ENCODE results near the gene HBG1. TPM values are rescaled to one million over a fixed set of nuclear protein-coding genes. Genes with fewer than 3 reads are reported as not detected.

The HBG1 gene
- total and polyA plus RNA-seq, 2 of the 8 experiments (the other 6 are each of a cell fraction or from before 2014, with no cell fraction given) = 0.26 TPM; not detected in 1

- Histone ChIP-seq H2BK12ac (ENCODE audit: low read depth, low read length) (no peak overlapping the region), H4K5ac (ENCODE audit: insufficient read length, low read depth, low read length) (no peak overlapping the region), H3K79me2 (ENCODE audit: control insufficient read depth in 1 of 2, insufficient read depth in 2 of 2, low read length in 2 of 2) (no peaks in the 10 kb centered on the region), H2BK15ac (ENCODE audit: low read length) (no peak overlapping the region), H3K4me1 (replicated peaks in 1 of 4; ENCODE audit: control insufficient read depth in 3 of 4, insufficient read depth in 4 of 4, low read length in 3 of 4) (peaks cover 0 to 3% (median 0%) of the 10 kb centered on the region in 4 experiments; a peak in 1 of 7 replicates), H4K91ac (replicated peaks; ENCODE audit: insufficient read length, low read length) (no peak overlapping the region), H3K79me1 (ENCODE audit: low read depth, low read length) (no peaks in the 10 kb centered on the region), H2AK5ac (ENCODE audit: low read depth, low read length) (no peak overlapping the region), H4K8ac (ENCODE audit: extremely low read depth, insufficient read depth, low read length) (no peak overlapping the region), H3K4me3 (ENCODE audit: extremely low read depth in 1 of 4, insufficient read depth in 2 of 4, low read depth in 3 of 4, low read length in 4 of 4) (no peak overlapping the region), H3K4ac (replicated peaks; ENCODE audit: insufficient read length, low read depth, low read length) (no peak overlapping the region), H3K18ac (ENCODE audit: extremely low read depth, low read length) (no peak overlapping the region), H3K56ac (replicated peaks; ENCODE audit: insufficient read length, low read depth, low read length) (no peak overlapping the region), H2BK5ac (ENCODE audit: low read depth, low read length) (no peak overlapping the region), H2AFZ (ENCODE audit: low read length) (no peak overlapping the region), H4K20me1 (replicated peaks in 1 of 2; ENCODE audit: control insufficient read depth in 1 of 2, insufficient read depth in 2 of 2, low read length in 2 of 2) (no peaks in the 10 kb centered on the region), H3K9ac (replicated peaks in 1 of 4; ENCODE audit: extremely low read depth in 1 of 4, low read depth in 3 of 4, low read length in 3 of 4) (no peak overlapping the region), H2BK20ac (ENCODE audit: low read length) (no peak overlapping the region), H2BK120ac (replicated peaks; ENCODE audit: low read depth, low read length) (no peak overlapping the region), H3K9me3 (ENCODE audit: insufficient read depth in 2 of 2, low read depth in 1 of 2, low read length in 1 of 2) (peaks cover 0 to 3% of the 10 kb centered on the region in 2 experiments; a peak in 1 of 4 replicates), H3K4me2 (ENCODE audit: insufficient read depth in 1 of 2, low read depth in 2 of 2, low read length in 2 of 2) (no peak overlapping the region), H3K23me2 (ENCODE audit: low read depth, low read length) (no peaks in the 10 kb centered on the region), H3K14ac (ENCODE audit: insufficient read length) (no peak overlapping the region), H3K27me3 (replicated peaks in 1 of 4; ENCODE audit: control insufficient read depth in 3 of 4, extremely low read depth in 1 of 4, insufficient read depth in 3 of 4, low read length in 3 of 4) (no peaks in the 10 kb centered on the region), H3K23ac (ENCODE audit: insufficient read length) (no peak overlapping the region), H3K27ac (ENCODE audit: low read depth, low read length) (no peak overlapping the region), H3K36me3 (ENCODE audit: control insufficient read depth in 2 of 4, insufficient read depth in 4 of 4, low read length in 3 of 4) (no peaks in the 10 kb centered on the region)
- DNase-seq (ENCODE audit: low read depth in 1 of 2, low spot score in 2 of 2) = no peak
- no peak for FAIRE-seq
- POLR2A ChIA-PET (ENCODE audit: partially characterized antibody) = no interaction called here
- CTCF ChIA-PET (ENCODE audit: partially characterized antibody) = interaction anchor here (0.8 to 1.3 kb wide), 2 partner anchors 13 to 92 kb away, joined by 3 to 4 read pairs; no protein-coding TSS in a partner anchor
- TF ChIP-seq RBBP5 (IDR thresholded peaks at IDR 0.05; ENCODE audit: borderline replicate concordance, low read depth, low read length) (no peak), SAP30 (IDR thresholded peaks at IDR 0.05; ENCODE audit: insufficient read depth, insufficient replicate concordance, low read length) (no peak), KDM1A (IDR thresholded peaks at IDR 0.05; ENCODE audit: borderline replicate concordance, low read length) (no peak), KDM5A (IDR thresholded peaks at IDR 0.05; ENCODE audit: low read length) (no peak), KDM4A (IDR thresholded peaks at IDR 0.05; ENCODE audit: low read depth, low read length, severe bottlenecking) (no peak), EZH2 (IDR thresholded peaks at IDR 0.05; ENCODE audit: low read depth, low read length, severe bottlenecking) (no peak), RNF2 (IDR thresholded peaks at IDR 0.05; ENCODE audit: borderline replicate concordance, low read depth, low read length, missing control alignments, poor library complexity, severe bottlenecking) (no peak), POLR2A (IDR thresholded peaks at IDR 0.05; ENCODE audit: control extremely low read depth in 1 of 2, low read depth in 2 of 2, low read length in 2 of 2) (no peak), MAFK (IDR thresholded peaks at IDR 0.05; ENCODE audit: low read depth, low read length) (no peak), RXRA (IDR thresholded peaks at IDR 0.05; ENCODE audit: insufficient read depth, low read depth, low read length) (no peak), SP4 (IDR thresholded peaks at IDR 0.05; ENCODE audit: low read length) (no peak), CBX5 (IDR thresholded peaks at IDR 0.05; ENCODE audit: low read depth, low read length) (no peak), HDAC6 (IDR thresholded peaks at IDR 0.05; ENCODE audit: low read depth, low read length) (no peak), GTF2F1 (IDR thresholded peaks at IDR 0.05; ENCODE audit: borderline replicate concordance, low read depth, low read length) (no peak)
These were observed 51.4 kb downstream of the HBG1 start for GRCh38 chr11:5198285-5198684.

Data from H1 (cell line).